Astrocyte of the spinal cord (primary cell): ENCODE measurements around the gene MGAT5B.

Experiments used
- DNase-seq: peaks from one replicate; pipeline ENCODE4 v3.0.0; 2011; ENCODE audit warnings: low read depth, low spot score
- H3K4me3 ChIP-seq: 2 replicates; pipeline ENCODE4 v1.5.1; 2011; ENCODE audit warnings: low read depth, mild to moderate bottlenecking, low read length, moderate library complexity
- CTCF ChIP-seq: IDR thresholded peaks from 2 replicates; pipeline ENCODE4 v1.5.1; 2012; ENCODE audit warnings: low read depth, mild to moderate bottlenecking, low read length, inconsistent platforms
- in situ Hi-C: cut with HindIII; loops from 2 replicates; pipeline ENCODE4 v1.10.0; 2017; ENCODE audit warnings: low sequenced_read_pairs

The MGAT5B gene

DNA sequence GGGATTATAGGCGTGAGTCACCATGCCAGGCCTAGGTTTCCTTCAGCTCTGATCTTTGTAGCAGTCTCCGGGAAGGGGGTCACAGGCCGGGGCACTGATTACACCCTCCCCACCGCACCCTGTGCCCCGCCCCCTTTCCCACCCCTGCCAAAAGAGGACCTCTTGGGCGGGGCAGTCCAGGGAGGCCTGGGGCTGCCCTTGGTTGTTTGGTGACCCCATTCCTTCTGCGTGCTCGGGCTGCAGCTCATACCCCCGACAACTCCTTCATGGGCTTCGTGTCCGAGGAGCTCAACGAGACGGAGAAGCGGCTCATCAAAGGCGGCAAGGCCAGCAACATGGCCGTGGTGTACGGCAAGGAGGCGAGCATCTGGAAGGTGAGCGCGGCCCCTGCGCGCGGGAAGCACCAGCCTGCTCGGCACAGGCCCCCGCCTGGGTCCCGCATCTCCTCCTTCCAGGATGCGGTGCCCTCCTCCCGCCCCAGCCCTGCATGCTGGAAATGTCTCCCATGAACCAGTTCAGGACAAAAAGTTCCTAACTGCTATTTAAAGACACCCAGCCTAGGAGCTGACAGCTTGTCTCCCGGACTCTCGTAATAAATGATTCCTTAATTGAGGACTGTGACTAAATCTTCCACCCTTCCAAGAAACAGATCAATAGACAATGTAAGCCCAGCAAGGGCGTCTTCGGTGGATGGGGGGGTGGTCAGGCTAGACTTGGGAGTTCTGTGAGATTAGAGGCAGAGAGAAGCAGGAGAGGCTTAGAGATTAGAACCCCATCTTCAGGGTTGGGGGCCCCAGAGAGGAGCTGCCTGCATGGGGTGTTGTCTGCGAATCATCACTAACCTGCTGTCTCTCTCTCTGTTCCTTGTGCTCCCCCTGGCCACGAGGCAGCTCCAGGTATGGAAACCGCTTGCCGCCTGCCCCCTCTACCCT, 64.5 kb downstream of the MGAT5B start:
- TF ChIP-seq CTCF: no peak

DNA sequence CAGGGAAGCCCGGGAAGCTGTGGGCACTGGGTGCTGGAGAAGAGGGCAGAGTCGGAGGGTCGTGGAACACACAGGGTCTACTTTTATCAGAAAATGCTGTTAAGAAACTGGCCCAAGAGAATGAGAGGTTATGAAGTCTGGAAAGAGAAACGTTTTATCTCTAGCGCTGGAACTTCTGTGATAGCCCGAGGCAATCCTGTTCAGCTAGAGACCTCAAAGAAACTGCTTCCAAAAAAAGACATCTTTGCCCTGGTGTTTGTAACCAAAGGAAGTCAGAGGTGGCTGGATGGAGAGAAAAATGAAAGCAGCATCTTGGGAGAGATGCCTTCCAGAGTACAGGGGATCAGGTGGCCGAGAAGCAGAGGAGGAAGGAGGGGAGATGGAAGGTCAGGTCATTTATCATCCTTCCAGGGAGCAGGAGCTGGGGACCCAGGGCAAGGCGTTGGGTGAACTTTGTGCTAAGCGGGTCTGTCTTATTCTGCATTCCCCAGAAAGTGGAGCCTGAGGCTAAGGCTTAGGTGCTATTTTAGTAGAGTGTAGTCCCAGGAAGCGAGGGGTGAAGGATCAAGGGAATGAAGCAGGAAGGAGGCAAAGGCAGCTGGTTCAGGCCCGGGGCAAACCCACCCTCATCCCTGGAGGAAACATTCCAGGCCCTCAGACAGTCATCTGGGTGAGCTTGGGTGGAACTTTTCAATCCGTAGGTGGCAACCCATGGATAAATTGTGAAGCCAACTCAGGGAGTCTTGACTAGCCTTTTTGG, 66.5 kb downstream of the MGAT5B start:
- in situ Hi-C loops: no loop called here
- no peak overlapping the region for H3K4me3 ChIP-seq
- peak; percentile 2 for DNase-seq
- TF ChIP-seq CTCF: no peak

More for the DNA sequence above, 64.5 kb downstream of the MGAT5B start:
- no peak overlapping the region for H3K4me3 ChIP-seq
- in situ Hi-C loops: no loop called here
- no peak for DNase-seq

DNA sequence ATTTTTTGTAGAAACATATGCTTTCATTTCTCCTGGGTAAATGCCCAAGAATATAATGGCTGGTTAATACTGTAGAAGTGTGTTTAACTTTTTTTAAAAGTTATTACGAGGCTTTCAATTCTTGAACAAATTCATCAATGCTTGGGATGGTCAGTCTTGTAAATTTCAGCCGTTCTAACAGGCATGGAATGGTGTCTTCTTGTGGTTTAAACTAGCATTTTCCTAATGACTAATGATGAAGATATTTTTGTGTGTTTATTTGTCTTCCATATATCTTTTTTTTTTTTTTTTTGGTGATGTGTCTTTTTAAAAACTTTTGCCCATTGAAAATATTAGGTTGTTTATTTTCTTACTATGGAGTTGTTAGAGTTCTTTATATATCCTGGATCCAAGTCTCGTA, 67.1 kb downstream of the MGAT5B start:
- peak; percentile 49 for DNase-seq
- in situ Hi-C loops: no loop called here
- H3K4me3 ChIP-seq: no peak overlapping the region
- TF ChIP-seq CTCF: no peak

- DNase-seq: no peak
- in situ Hi-C loops: no loop called here
These were observed 69.0 kb downstream of the MGAT5B start for GRCh38 chr17:76937238-76937637.

DNA sequence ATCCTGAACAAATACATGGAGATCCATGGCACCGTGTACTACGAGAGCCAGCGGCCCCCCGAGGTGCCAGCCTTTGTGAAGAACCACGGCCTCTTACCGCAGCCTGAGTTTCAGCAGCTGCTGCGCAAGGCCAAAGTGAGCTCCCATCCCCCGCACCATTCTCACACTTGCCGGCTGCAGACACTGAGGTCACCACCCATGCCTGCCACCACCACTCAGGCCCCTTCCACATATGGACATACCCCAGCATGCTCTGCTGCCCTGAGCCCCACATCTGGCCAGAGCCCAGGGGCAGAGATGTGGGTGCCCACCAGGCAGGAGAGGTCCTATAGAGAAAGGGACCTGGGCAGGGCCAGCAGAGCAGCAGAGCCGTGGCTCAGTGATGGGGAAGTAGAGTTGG, 69.8 kb downstream of the MGAT5B start:
- DNase-seq: no peak
- no peak overlapping the region for H3K4me3 ChIP-seq
- no peak for TF ChIP-seq CTCF
- in situ Hi-C loops: no loop called here

More at GRCh38 chr17:76937238-76937637, 69.0 kb downstream of the MGAT5B start:
- TF ChIP-seq CTCF: no peak
- H3K4me3 ChIP-seq: no peak overlapping the region

DNA sequence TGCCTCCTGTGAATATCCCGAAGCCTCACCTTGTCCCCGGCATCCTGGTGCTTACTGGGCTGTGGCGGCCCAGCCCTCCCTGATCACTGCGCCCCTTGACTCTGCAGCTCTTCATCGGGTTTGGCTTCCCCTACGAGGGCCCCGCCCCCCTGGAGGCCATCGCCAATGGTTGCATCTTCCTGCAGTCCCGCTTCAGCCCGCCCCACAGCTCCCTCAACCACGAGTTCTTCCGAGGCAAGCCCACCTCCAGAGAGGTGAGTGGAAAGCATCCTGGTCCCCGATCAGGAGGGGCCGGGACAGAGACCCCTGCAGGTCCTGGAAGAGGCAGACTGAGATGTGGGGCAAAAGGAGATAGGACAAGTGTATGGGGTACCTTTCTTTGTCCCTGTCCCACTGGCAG, 72.1 kb downstream of the MGAT5B start:
- no peak overlapping the region for H3K4me3 ChIP-seq
- no peak for TF ChIP-seq CTCF
- no peak for DNase-seq
- in situ Hi-C loops: no loop called here
